ENCODE results near the gene EEF1A2. TPM values are rescaled to one million over a fixed set of nuclear protein-coding genes. Genes with fewer than 3 reads are reported as not detected.
"Not testable (repeated sequence)": the region's sequence is repeated elsewhere in the genome, so short reads cannot be mapped to it uniquely, and the experiment has no call there.

EEF1A2 gene
- polyA plus RNA-seq, 1 donor: 1,012 TPM

DNA sequence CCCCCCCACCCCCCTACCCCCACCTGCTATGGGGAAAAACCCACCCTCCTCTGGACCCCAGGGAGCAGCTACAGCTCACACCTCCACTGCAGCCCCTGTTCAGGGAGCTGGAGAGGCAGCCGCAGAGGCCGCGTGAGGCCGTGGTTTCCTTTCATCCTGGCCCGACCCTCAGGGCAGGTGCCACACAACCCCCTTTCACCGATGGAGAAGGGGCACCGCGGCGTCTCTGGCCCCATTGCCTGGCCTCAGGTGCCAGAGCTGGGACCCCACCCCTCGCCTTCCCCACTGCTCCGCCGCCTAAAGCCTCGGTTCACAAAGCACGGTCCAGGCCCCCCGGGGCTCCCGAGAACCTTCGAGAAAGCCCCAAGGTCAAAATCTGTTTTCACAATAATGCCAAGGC is 14.6 kb downstream of the EEF1A2 start:
- DNase-seq: no peak

DNA sequence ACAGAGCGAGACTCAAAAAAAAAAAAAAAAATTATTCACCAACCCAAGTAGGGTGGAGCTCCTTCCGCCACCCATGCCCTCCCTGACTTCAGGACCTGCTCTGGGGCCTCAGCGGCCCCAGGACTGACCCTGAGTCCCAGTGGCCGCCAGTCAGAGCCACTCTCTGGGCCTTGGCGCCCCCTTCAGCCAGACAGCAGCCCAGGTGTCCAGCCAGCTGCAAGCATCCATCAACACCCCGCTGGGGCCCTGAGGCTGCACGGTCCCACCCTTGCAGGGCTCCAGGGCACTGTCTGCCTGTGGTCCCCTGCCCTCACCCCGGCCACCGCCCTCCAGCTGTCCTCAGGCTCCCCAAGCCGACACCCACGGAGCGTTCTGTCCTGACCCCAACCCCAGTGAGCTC is 15.0 kb downstream of the EEF1A2 start:
- no peak for DNase-seq

DNA sequence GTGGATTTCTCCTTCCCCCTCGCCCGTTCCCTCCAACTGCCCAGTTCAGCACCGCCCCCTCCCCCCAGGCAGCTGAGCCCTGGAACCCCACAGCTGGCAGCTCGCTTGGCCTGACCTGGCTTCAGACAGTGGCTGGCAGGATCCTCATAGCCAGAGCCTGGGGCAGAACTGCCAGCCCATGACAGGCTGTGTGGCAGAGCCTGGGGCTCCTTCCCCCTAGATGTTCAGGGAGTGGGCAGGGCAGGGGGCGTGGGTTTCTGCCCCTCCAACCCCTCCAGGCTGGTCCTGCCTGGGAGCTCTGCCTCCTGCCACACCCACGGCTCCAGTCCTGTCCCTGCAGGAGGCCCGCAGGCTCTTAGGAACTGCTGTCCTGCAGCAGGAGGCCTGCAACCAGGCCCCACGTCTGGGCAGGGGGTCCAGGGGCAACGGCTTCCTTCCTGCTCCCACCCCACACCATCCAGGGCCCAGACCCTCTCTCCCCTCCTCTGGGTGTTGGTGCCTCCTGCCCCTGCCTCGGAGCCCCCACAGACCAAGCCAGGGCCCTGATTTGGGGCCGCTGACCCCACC is 16.8 kb downstream of the EEF1A2 start:
- no peak for DNase-seq

DNA sequence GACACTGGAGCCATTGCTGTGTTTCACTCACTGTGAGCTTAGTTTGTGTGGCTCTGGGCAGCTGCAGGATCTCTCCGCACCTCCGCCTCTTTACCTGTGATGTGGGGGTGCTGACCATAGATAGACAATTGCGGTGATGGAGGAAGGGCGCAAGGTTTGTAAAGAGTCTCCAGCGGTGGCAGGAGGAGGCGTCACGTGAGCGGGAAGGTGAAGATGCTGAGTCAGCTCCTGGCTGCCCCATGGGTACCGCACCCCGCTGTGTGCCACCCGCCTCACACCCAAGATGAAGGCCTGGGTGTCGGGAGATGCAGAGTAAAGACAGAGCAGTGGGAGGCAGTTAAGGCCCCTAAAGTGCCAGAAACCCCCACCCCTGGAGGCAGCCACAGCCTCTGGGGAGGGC is 17.4 kb downstream of the EEF1A2 start:
- no peak for DNase-seq

DNA sequence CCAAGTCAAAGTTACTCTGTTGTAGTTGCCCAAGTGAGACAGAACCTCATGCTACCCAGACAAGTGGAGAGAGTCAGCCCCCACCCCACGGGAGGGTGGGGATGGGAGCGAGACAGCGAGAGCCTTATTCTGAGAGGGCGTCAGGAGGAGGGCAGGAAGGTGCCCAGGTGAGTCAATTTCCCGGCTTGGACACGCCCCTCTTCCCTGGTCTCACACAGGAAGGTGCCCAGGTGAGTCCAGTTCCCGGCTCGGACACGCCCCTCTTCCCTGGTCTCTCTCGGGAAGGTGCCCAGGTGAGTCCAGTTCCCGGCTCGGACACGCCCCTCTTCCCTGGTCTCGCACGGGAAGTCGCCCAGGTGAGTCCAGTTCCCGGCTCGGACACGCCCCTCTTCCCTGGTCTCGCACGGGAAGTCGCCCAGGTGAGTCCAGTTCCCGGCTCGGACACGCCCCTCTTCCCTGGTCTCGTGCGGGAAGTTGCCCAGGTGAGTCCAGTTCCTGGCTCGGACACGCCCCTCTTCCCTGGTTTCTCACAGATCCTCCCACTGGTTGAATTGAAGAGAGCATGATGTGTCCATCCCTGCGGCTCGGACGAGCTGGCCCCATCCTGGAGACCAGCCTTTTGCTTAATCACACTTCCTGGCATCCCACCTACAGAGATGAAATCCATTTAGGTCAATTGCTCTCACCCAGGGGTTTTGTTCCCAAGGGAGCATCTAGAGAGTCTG is 19.0 kb downstream of the EEF1A2 start:
- DNase-seq: not testable (repeated sequence)

DNA sequence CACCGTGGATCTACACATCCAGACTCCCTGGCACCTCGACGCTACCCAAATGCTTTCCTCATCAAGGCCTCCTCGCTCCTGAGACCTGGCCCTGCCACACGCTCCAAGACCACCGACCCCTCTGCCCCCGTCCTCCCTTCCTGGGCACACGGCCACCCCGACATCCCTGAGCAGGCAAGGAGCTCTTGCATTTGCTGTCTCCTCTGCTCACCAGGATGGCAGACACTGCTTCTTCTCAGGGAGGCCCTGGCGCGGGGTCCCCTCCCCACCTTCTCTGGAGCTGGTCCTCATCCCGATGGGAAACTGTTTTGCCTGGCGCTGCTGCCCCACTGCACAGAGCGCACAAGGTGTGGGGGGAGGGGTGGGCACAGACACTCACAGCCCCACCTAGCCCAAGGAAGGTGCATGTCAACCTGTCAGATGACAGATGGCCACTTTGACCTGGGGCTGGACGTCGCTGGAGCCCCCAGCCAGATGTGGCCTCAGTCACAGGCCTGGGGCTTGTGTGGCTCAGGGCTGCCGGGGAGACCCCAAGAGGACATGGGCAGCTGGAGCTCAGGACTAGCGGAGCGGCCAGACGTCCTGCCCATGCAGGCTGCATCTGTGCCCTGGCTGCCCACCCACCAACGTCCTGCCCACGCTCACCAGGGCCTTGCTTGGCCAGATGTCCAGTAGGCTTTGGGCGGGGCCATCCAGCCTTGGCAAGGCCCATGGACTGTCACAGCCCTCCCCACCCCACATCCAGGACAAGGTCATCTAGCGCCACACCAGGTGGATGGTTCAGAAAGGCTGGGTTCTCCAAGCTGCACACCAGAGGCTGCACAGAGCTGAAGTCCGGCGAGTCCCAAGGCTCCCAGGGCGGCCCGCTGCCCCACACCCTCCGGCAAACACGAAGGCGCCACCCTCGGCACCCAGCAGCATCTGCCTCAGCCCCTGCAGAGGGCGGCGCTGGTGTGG is 20.3 kb downstream of the EEF1A2 start:
- DNase-seq: no peak

DNA sequence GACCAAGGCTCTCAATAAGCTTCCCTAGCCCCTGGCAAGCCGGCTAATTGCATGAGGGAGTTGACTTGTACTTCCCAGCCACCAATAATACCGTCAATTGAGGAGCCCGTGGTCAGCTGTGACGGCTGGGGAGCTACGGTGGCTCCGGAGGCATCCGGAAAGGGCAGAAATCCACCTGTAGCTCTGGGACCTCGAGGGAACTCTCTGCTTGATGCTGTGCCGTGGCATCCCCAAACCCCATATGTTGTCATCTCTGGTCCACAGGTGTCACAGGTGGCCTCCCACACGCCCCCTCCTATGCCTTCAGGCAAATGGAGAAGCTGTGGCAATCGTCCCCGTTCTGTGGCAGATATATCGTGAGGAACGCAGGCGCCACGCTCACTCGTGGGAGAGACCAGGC is 20.9 kb downstream of the EEF1A2 start:
- no peak for DNase-seq

DNA sequence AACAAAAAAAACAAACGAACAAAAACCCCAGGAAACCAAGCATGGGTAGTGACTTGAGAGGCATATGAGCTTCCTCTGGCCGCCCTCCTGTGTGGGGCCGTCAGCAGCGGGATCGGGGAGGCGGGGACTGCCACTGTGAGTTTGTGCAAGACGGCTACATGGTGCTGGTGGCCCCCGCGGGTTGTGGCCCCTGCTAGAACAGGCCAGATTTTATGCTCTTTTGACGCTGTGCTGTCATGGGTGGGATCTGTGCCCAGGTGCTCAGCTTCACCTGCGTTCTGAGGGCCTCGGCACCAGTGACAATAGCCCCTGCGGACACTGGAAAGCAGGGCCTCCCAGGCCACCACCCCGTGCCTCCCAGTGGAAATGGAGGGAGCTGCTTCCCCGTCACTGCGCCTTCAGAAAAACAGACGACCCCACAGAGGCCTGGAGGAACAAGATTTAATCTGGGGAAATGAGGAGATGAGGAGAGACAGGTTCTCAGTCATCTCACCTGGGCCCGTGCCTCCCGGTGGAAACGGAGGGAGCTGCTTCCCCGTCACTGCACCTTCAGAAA is 21.7 kb downstream of the EEF1A2 start:
- no peak for DNase-seq

DNA sequence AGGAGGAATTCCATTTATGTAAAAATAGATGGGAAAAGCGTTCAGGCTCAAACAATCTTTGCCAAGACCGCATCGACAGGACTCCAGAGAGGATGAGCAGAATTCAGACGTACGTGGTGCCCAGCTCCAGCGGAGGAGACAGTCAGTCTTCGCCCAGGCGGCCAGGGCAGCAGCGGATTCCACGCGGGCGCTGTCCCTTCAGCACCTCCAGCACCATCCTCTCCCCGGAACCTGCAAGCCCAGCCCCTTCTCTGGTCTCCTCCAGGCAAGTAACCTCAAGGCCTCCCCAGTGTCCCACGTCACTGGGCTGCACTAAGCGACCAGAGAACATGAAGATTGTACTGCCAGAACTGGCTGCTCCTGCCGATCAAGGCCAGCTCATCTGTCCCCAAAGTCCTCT is 23.7 kb downstream of the EEF1A2 start:
- DNase-seq: no peak

DNA sequence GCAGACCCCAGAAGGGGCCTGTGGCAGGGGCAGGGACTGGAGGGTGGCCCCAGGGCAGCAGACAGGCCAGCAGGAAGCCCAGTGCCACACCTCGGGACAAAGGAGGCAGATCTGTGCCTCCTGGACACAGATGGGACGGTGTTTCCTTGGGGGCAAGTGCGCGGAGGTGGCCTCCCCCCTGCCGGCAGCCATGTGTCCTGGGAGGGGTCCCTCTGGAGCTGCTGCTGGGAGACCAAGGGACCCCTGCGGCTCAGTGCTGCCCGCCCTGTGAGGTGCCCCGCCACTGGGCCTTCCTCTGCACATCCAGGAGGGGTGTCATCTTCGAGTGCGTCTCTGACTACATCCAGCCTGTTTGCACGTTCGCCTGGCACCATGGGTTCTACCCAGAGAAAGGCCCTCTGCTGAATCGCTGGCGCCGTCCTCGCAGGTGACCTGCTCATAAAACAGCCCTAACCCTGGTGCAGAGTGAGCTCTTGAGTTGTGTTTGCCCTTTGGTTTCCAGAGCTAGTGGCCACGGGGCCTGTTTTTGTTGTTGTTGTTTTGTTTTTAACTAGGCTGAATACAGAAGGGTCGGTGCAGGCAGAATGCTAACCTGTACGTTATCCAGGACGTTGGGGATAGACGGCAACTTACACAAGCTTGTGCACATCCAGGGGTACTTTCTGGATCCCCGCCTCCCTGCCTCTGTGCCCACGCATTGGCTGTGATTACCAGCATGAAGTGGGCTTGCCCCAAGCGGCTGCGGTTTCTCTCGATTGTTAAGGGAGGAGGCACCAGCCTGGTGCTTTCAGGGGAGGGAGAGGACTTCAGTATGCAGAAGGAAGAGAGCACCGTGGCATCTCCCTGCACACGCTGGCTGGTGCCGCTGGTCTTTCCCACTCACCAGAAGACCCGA is 25.1 kb downstream of the EEF1A2 start:
- no peak for DNase-seq

DNA sequence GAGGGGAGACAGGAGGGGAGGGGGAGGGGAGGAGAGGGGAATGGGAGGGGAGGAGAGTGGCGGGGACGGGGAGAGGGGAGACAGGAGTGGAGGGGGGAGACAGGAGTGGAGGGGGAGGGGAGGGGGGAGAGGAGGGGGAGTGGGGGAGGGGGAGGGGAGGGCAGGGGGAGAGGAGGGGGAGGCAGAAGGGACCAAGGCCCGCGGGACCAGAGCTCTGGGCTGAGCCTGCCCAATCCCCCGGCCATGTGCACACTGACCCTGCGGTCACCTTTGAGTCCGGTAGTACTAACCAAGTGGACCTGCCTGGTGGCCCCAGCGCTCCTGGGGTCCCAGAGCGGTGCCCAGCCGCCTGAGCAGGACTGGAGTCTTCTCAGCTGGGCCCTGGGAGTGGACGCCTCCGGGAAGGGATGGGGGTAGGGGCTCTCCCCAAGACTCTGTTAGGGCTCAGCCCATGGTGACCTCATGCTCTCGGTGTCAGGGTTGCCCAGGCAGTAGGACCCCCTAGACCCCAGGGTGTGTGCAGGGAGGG is 26.0 kb downstream of the EEF1A2 start:
- DNase-seq: no peak

DNA sequence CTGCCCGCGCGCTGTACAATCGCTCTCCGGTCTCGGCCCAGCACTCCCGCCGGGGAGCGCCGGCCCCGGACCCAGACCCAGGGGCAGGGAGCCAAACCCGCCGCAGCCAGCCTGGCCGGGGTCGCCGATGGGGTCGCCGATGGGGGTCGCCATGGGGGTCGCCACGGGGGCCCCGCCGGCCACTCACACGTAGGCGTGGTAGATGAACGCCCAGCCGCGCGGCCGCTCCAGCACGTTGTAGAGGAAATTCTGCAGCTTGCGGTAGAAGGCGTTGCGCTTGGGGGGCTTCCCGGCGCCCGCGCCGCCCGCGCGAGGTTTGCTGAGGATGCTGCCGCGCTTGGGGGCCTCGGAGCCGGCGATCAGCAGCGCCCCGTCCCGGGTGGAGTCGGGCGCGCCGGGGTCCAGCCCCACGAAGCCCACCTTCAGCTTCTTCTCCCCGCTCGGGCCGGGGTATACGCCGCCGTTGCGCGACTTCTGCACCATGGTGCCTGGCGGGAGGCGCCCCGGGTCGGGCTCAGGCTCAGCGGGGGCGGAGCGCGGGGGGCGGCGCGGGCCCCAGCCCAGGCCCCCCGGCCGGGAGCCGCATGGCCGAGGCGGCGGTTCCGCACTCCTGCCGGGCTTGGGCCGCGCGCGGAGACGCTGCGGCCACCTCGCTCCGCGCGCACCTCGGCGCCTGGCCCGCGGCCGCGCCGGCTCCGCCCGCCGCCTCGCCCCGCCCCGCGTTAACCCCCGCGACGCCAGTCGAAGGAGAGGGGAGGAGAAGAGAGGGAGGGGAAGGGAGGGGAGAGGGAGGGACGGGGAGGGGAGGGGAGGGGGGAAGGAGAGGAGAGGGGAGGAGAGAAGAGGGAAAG is 26.7 kb downstream of the EEF1A2 start, which contains the start of gene KCNQ2:
KCNQ2 (minus strand) TSS at position 675 of the 851 bp plus-strand sequence; CDS start at position 483, 192 bp downstream.
- no peak for DNase-seq

DNA sequence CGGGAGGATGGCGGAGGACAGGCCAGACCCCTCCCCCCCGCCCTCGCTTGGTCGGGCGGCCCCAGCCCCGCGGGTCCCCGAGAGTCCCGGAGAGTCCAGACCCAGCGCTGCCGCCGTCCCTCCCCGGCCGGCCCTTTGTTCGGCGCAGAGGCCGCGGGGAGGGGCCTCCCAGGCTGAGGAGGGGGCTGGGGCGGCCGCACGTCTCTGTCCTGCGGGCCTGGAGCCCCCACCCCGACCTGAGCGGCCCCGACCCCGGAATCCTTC is 27.2 kb downstream of the EEF1A2 start:
- DNase-seq: no peak

DNA sequence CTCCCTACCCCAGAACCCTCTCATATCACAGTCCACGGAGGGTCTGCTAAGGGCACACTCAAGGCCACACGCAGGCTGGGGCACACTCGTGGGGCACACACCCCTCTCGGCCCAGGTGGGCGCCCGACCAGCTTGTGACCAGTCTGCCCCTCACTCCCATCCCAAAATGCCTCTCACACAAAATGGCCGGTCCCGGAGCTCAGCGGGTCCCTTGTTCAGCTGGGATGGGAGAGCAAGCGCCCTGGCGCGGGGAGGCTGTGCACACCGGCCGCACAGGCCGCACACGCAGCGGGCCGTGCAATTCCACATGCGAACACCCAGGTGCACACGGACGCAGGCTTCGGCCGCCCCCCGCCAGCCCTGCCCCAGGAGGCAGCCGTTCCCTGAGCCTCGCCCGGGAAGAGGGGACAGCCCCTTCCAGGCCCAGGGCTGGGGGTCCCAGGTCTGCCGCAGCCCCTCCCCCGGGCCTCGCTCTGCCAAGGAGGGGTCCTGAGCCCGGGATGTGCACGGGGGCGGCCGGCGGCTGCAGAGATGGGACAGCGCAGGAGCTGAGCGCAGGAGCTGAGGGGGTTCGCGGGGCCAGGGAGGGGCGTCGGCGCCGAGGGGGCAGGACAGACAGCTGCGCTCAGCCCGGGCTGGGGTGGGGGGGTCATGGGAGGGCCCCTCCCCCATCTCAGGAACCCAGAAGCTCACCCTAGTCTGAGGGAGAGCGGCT is 27.7 kb downstream of the EEF1A2 start:
- DNase-seq: no peak

DNA sequence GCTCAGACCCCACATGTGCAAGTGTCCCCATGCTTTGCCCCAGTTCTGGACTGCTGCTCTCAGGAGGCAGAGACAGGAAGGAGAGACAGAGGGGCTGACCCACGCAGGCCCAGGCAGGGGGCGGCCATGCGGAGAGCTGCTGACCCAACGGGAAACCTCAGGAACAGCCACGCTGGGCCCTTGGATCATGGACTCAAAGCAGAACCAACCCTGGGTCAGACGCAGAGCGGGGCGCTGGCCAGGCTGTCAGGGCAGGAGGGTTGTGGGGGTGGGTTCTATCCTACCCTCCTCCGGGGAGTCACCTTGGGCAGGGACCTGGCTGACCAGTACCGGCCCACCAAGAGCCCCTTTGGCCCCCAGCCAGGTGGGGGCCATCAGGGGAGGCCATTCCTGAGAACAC is 28.5 kb downstream of the EEF1A2 start:
- no peak for DNase-seq

DNA sequence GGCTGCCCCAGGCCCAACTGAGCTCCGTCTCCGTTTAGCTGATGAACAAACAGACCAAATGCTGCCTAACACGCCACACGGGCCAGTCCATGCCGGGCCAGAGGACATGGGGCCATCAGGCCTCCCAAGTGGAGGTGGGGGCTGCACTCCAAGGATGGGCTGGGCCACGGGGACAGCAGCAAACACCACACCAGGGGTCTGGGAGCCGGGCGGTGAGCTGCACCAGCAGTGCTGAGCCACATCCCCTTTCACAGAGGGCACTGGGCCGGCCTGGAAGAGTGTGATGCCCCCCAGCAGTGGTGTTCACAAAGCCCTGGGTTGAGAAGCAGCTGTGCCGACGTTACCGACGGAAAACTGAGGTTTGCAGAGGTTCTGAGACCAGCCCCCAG is 29.2 kb downstream of the EEF1A2 start:
- no peak for DNase-seq

DNA sequence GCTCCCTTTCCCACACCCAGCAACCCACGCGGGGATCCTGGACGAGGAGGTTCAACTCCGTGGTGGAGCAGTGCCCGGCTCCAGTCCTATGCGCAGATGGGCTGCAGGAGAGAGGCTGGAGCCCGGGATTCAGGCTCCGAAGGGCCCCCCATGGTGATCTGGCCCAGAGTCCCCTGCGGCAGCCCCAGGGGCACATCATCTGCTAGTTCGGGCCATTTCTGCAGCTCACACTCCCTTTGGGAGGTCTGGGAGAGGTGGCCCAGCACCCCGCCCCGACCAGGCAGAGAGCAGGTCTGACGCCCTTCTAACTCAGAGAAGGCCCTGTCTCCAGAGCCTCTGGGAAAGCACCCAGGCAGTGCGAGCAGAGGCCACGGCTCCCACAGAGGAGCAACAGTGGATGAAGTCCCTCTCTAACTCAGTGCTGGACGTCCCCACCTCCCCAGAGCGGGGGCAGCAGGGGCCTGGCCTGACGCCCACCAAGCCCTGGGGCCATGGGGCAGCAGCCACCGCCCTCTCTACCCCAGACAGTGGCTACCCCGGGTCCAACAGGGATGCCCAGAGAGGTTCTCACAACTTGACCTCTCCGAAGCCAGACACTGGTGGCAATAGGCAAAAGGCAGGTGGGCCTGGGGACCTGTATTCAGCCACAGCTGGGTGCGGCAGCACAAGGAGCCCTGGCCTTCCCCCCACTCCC is 29.7 kb downstream of the EEF1A2 start:
- no peak for DNase-seq

DNA sequence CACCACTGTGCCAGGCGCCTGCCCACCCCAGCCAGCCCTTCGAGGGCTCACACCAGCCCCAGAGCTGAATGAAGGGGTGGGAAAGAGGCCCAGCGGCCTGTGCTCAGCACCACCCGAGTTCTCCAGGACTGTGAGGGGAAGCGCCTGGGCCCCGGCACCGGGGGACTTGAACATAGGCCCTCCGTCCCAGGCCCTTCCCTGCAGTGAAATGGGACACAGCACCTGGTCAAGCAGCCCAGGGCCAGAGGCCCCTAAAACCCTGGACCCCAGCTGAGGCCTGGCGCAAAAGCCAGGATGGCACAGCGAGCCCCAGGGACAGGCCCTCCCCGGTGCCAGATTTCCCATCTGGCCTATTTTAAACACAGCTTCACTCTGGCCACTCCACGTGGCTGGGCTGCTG is 30.5 kb downstream of the EEF1A2 start:
- DNase-seq: no peak

DNA sequence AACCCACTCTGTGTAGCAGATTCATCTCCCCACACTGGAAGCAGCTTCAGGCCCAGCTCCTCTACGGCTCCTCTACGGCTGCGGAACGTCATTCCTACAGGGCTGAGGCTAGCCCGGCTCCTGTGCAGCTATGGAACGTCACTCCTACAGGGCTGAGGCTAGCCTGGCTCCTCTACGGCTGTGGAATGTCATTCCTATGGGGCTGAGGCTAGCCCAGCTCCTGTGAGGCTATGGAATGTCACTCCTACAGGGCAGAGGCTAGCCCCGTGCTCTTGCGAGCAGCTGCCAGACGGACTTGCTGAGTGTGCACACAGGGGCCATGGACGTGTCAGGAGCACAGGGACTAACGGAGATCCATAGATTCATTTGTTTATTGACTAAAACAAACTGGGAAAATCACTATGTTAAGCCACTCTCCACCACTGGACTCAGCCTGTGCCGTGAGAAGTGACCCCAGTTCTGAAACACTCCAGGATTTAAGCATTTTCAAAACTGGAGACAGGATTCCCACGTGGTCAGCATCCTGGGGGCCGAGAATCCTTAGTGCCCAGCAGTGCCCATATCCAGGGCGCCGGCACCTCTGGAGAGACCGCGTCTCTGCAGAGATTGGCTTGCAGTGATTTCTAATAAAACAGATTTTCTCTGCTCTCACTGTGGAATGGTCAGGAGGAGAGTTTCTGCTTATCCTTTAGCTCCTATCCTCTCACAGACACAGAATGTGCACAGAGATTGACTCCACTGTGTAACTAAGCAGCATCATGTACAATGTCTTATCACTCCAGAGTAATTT is 31.4 kb downstream of the EEF1A2 start:
- no peak for DNase-seq
